Thymus (tissue), 11 donors: ENCODE results near the gene OCRL. TPM values are rescaled to one million over a fixed set of nuclear protein-coding genes. Genes with fewer than 3 reads are reported as not detected.
"Not testable (repeated sequence)": the region's sequence is repeated elsewhere in the genome, so short reads cannot be mapped to it uniquely, and the experiment has no call there.

Experiments
- DNase-seq, 9 donors: peaks; one replicate each; pipeline ENCODE4 v3.0.0-alpha.2; 2013; ENCODE audit warnings: low spot score in 9 of 9, low read depth in 6 of 9, missing footprints in 1 of 9
- H3K27ac ChIP-seq, 2 donors: one replicate each; pipeline ENCODE4 v1.5.1; 2013; ENCODE audit warnings: control low read depth in 1 of 2, low read depth in 1 of 2, low read length in 1 of 2, mild to moderate bottlenecking in 1 of 2, moderate library complexity in 1 of 2
- H3K27me3 ChIP-seq, 2 donors: one replicate each; pipeline ENCODE4 v1.5.1; 2013; ENCODE audit warnings: low read length in 1 of 2; ENCODE audit not compliant: control insufficient read depth in 2 of 2, insufficient read depth in 1 of 2
- H3K36me3 ChIP-seq, 2 donors: one replicate each; pipeline ENCODE4 v1.5.1; 2013; ENCODE audit warnings: low read length in 1 of 2, mild to moderate bottlenecking in 1 of 2, moderate library complexity in 1 of 2; ENCODE audit not compliant: control insufficient read depth in 2 of 2, insufficient read depth in 2 of 2
- H3K4me1 ChIP-seq, 2 donors: one replicate each; pipeline ENCODE4 v1.5.1; 2013; ENCODE audit warnings: low read length in 2 of 2; ENCODE audit not compliant: control insufficient read depth in 2 of 2, insufficient read depth in 2 of 2
- H3K4me3 ChIP-seq, 2 donors: one replicate each; pipeline ENCODE4 v1.5.1; 2013; ENCODE audit warnings: low read length in 2 of 2, control low read depth in 1 of 2, mild to moderate bottlenecking in 1 of 2
- H3K9me3 ChIP-seq, 2 donors: one replicate each; pipeline ENCODE4 v1.5.1; 2013; ENCODE audit warnings: low read length in 1 of 2, mild to moderate bottlenecking in 1 of 2; ENCODE audit not compliant: control insufficient read depth in 2 of 2, insufficient read depth in 1 of 2
- WGBS: extraction: QIAGEN DNeasy Blood & Tissue Kit; methylation state at CpG from one replicate; pipeline ENCODE4 v1.1.7; 2013; 5-methylcytosine and 5-hydroxymethylcytosine counted together
- polyA plus RNA-seq: library from polyadenylated mRNA; stranded (reverse); fragments of 200-250 nt; gene quantifications from one replicate; pipeline ENCODE4 v1.2.3, GENCODE V29; 2013
- total RNA-seq: library from RNA; stranded (reverse); fragments of 120-200 nt; gene quantifications from one replicate; pipeline ENCODE4 v1.2.4, GENCODE V29; 2013
- donor health status: healthy.

OCRL gene
- total and polyA plus RNA-seq, 2 donors = 3.5 to 8.2 TPM

DNA sequence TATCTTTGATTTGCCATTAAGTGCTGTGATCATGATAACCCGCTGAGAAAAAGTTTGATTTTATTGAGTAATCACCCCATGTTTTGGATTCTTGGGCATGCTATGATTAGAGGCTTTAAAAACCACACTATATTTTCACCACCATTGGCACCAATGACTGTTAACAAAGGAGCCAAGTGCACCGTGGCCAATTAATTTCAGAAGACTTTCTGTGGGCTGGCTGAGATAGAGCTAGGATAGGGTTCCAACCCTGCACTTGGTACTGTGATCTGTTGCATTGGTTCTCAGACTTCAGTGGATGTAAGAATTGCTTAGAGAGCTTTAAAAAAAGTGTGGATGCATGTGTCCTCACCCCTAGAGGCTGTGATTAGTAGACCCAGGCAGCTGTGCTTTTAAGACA is 32.4 kb downstream of the OCRL start:
- Histone ChIP-seq H3K36me3 (peaks cover 0 to 8% of the 10 kb centered on the region in 2 donors), H3K9me3 (no peaks in the 10 kb centered on the region), H3K4me1 (no peaks in the 10 kb centered on the region), H3K4me3 (no peak overlapping the region), H3K27me3 (no peaks in the 10 kb centered on the region), H3K27ac (no peak overlapping the region)
- no peak for DNase-seq
- whole genome bisulfite sequencing = 96% methylated on average over 2 of the region's 2 CpGs

DNA sequence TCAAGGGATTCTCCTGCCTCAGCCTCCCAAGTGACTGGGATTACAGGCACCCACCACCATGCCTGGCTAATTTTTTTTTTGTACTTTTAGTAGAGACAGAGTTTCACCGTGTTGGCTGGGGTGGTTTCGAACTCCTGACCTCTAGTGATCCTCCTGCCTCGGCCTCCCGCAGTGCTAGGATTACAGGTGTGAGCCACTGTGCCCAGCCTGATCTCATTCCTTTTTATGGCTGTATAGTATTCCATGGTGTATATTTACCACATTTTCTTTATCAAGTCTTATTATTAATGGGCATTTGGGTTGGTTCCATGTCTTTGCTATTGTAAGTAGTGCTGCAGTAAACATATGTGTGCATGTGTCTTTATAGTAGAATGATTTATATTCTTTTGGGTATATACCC is 33.6 kb downstream of the OCRL start:
- H3K36me3 ChIP-seq, H3K9me3 ChIP-seq, H3K4me3 ChIP-seq, H3K27me3 ChIP-seq, H3K27ac ChIP-seq, DNase-seq, H3K4me1 ChIP-seq: not testable (repeated sequence)
- 100% methylated on average over 4 of the region's 4 CpGs for WGBS

DNA sequence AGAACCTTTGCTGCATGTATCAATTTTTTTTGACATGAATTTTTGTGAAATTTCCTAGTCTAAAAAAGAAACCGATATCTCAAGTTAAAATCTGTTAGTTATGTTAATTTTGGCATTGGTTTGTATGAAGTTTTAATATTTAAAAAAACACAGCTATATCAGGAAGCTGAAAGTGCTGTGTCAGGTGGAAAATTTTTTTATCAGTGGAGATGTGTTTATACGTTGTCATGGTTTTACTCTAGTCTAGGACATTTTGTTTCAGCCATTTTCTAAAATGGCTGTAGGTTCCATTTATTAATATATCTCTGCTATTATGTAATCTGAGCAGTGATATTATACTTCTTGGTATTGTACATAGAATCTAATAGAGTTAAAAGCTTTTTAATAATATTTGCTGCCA is 34.2 kb downstream of the OCRL start:
- DNase-seq = no peak
- Histone ChIP-seq H3K4me3 (no peak overlapping the region), H3K27me3 (no peaks in the 10 kb centered on the region), H3K36me3 (peaks cover 0 to 8% of the 10 kb centered on the region in 2 donors), H3K4me1 (no peaks in the 10 kb centered on the region), H3K27ac (no peak overlapping the region), H3K9me3 (no peaks in the 10 kb centered on the region)
- 84% methylated on average over 2 of the region's 2 CpGs for WGBS

DNA sequence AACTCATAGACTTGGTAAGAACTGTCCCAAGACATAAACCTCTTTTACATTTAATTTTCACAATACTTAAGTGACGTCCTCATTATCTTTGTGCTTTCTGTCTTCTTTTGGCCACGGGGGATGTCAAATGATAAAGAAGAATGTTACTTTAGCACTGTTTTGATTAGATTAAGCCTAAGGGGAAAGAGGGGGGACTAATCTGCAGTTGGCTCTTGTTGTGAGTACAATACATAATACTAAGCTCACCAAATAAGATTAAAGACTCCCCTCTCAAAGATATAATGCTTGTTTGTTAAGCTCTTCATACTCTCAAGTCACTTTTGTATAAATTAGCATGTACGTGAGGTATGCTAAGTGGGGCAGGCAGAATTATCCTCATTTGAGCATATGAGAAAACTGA is 36.5 kb downstream of the OCRL start:
- Histone ChIP-seq H3K36me3 (peaks cover 0 to 8% of the 10 kb centered on the region in 2 donors), H3K4me1 (no peaks in the 10 kb centered on the region), H3K27ac (no peak overlapping the region), H3K9me3 (no peaks in the 10 kb centered on the region), H3K4me3 (no peak overlapping the region), H3K27me3 (no peaks in the 10 kb centered on the region)
- WGBS = over 99% methylated on average over 3 of the region's 3 CpGs
- no peak for DNase-seq

DNA sequence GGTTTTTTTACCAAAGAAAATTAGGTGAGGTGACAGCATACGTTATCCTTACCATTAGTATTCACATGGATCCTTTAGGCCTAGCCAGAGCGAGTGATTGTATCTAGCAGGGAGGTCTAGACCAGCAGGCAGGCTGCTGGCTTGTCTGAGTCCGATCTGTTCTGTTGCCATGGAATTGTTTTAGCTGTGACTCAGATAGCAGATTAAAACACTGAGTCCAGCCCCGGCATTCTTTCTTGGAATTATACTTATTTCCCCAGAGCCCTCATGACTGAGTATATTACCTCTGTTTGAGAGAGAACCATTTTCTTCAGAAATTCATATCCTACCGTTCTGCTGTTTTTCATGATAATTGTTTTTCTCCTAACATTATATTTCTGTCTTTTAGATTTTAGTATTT is 37.4 kb downstream of the OCRL start:
- Histone ChIP-seq H3K36me3 (peaks cover 0 to 8% of the 10 kb centered on the region in 2 donors), H3K27me3 (no peaks in the 10 kb centered on the region), H3K4me3 (no peak overlapping the region), H3K27ac (no peak overlapping the region), H3K4me1 (no peaks in the 10 kb centered on the region), H3K9me3 (no peaks in the 10 kb centered on the region)
- 92% methylated on average over 5 of the region's 5 CpGs for WGBS
- DNase-seq = no peak

DNA sequence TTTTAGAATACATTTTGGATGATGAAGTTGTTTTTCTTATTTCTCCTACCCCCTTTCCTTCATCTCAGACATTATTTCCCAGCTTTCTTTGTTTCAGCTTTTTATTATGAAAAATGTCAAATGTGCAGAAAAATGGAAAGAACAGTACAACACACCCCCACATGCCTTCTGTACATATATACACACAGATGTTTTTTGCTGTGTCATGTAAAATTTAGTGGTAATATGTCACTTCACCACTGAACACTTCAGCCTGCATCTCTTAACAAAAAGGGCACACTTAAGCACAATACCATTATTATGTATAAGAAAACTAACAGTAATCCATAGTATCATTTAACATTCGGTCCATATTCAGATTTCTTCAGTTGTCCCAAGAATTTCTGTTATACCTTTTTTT is 37.8 kb downstream of the OCRL start:
- H3K4me3 ChIP-seq = no peak overlapping the region
- peaks cover 0 to 8% of the 10 kb centered on the region in 2 donors for H3K36me3 ChIP-seq
- WGBS = 100% methylated on average over 1 of the region's 1 CpG
- no peak for DNase-seq
- no peaks in the 10 kb centered on the region for H3K4me1 ChIP-seq
- H3K9me3 ChIP-seq = no peaks in the 10 kb centered on the region
- no peak overlapping the region for H3K27ac ChIP-seq
- no peaks in the 10 kb centered on the region for H3K27me3 ChIP-seq

DNA sequence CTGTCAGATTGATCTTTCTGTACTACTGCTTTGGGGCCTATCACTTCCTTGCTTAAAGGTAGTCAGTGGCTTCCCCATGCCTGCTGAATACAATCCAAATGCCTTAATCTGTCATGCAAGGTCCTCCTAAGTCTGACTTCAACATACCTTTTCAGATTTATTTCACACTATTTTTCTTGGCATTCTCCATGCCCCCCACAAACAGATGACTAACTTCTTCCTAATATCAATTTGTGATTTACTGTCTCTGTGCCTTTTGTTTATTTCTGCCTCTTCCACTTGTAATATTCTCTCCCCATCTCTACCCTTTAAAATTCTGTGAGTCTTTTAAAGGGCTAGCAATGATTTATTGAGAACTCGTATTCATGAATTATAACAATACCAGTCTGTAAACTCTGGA is 41.8 kb downstream of the OCRL start:
- no peaks in the 10 kb centered on the region for H3K4me1 ChIP-seq
- WGBS = 98% methylated on average over 1 of the region's 1 CpG

DNA sequence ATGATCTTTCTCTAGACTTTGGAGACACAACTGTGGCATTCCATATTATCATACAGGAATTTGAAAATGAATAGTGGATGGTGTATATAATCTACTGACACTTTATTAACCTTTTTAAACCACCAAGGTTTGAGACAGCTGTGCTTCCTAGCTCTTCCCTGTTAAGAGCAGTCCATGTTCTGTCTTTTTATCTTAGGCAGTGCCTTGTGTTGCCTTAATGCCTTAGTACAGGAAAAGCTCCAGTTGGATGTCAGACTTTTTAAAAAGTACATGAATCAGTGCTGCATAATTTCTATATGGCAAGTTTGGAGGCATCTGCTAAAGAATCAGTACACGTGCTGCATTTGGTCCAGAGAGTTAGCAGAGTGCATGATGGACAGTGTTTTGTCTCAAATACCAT is 45.1 kb downstream of the OCRL start:
- 96% methylated on average over 1 of the region's 1 CpG for WGBS

More for the DNA sequence above, 41.8 kb downstream of the OCRL start:
- H3K36me3 ChIP-seq = no peaks in the 10 kb centered on the region
- H3K9me3 ChIP-seq = no peaks in the 10 kb centered on the region
- no peaks in the 10 kb centered on the region for H3K27me3 ChIP-seq
- no peak overlapping the region for H3K27ac ChIP-seq
- DNase-seq = no peak
- no peak overlapping the region for H3K4me3 ChIP-seq

DNA sequence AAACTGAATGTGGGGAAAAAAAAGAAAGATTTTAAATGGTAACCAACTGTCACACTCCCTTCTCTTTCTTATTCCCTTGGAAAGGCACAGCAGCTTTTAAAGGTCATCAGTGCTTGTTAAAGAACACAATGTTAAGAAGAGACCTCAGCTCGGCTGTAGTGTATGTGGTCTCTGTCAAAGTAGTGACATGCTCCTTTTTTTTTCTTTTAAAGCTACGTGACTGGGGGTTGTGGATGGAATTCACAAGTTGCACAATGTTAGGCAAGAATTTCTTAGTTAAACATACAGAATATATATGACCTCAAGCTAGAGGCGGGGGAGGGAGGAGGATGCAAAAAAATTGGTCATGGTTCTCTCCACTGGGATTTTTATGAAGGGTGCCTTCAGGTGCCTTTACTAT is 45.6 kb downstream of the OCRL start:
- H3K4me3 ChIP-seq = no peak overlapping the region
- DNase-seq = no peak
- H3K27ac ChIP-seq = no peak overlapping the region
- peaks cover 7 to 9% of the 10 kb centered on the region in 2 donors for H3K36me3 ChIP-seq
- no peaks in the 10 kb centered on the region for H3K27me3 ChIP-seq
- H3K4me1 ChIP-seq = no peaks in the 10 kb centered on the region
- 97% methylated on average over 3 of the region's 3 CpGs for WGBS
- H3K9me3 ChIP-seq = no peaks in the 10 kb centered on the region

More for the DNA sequence above, 45.1 kb downstream of the OCRL start:
- no peak overlapping the region for H3K27ac ChIP-seq
- H3K27me3 ChIP-seq = no peaks in the 10 kb centered on the region
- H3K9me3 ChIP-seq = no peaks in the 10 kb centered on the region
- no peaks in the 10 kb centered on the region for H3K4me1 ChIP-seq
- no peak overlapping the region for H3K4me3 ChIP-seq
- no peak for DNase-seq
- H3K36me3 ChIP-seq = peaks cover 7 to 9% of the 10 kb centered on the region in 2 donors

DNA sequence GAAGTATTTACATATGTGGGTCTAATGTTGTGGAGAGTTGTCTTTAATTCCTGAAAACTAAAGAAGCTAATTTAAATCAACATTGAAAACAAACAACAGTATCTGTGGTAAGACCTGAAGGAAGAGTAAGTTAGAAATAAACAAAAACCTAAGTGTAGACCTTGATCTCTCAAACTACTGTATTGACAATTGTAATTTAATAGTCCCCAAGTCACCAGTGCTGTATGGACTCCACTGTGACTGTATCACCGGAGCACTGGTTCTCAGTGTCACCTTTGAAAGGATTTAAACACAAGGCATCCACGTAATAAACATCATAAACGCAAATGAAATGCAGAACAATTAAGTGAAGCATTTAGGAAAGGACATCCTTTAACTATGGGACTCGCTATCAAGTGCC is 46.4 kb downstream of the OCRL start:
- no peak overlapping the region for H3K4me3 ChIP-seq
- H3K4me1 ChIP-seq = no peaks in the 10 kb centered on the region
- no peak for DNase-seq
- H3K36me3 ChIP-seq = peaks cover 7 to 9% of the 10 kb centered on the region in 2 donors
- no peaks in the 10 kb centered on the region for H3K27me3 ChIP-seq
- no peak overlapping the region for H3K27ac ChIP-seq
- WGBS = 98% methylated on average over 4 of the region's 4 CpGs
- no peaks in the 10 kb centered on the region for H3K9me3 ChIP-seq
